Mesodermal cell (in vitro differentiated cells): ENCODE results near the gene KIRREL3.

Experiments used
- H3K27ac ChIP-seq: 2 replicates; pipeline ENCODE4 v1.7.0; 2013; ENCODE audit warnings: mild to moderate bottlenecking, low read depth, low read length, moderate library complexity; ENCODE audit not compliant: severe bottlenecking
- H3K36me3 ChIP-seq: 2 replicates; pipeline ENCODE4 v1.7.1; 2013; ENCODE audit warnings: mild to moderate bottlenecking, low read length, moderate library complexity; ENCODE audit not compliant: control insufficient read depth, insufficient read depth
- H3K4me1 ChIP-seq: one replicate; pipeline ENCODE4 v1.7.1; 2013; ENCODE audit warnings: mild to moderate bottlenecking, low read length; ENCODE audit not compliant: insufficient read depth, control insufficient read depth, poor library complexity, severe bottlenecking
- H3K4me3 ChIP-seq: 2 replicates; pipeline ENCODE4 v1.7.0; 2013; ENCODE audit warnings: low read length, control low read depth, mild to moderate bottlenecking; ENCODE audit not compliant: insufficient read depth, poor library complexity, severe bottlenecking; ENCODE audit errors: extremely low read depth
- H3K9me3 ChIP-seq: 2 replicates; pipeline ENCODE4 v1.7.1; 2013; ENCODE audit warnings: mild to moderate bottlenecking, low read length, moderate library complexity; ENCODE audit not compliant: control insufficient read depth
- WGBS, 2 experiments: methylation state at CpG; one replicate each; pipeline ENCODE4 v1.1.5; 2013; ENCODE audit warnings: missing lambda C conversion rate in 2 of 2; ENCODE audit not compliant: insufficient coverage in 2 of 2; 5-methylcytosine and 5-hydroxymethylcytosine counted together

Gene KIRREL3

DNA sequence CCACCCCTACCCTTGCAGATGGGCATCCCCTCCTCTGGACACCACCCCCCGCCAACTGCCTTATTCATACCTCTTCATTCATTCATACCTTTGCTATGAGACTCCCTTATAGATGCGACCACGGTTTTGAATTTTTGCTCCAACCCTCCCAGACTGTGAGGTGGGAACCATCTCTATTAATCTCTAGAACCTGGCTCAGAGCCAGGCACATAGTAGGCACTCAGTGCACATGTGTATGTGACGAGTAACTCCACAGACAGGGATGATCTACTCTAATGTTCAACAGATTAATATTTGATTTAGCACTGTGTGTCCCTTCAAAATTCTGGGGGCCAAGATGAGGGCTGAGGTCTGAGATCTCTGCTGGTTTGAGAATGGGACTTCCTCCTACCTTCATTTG is 424.7 kb downstream of the KIRREL3 start:
- Histone ChIP-seq H3K27ac (no peak overlapping the region), H3K4me3 (no peak overlapping the region), H3K36me3 (no peaks in the 10 kb centered on the region), H3K9me3 (no peaks in the 10 kb centered on the region), H3K4me1 (no peaks in the 10 kb centered on the region)
- 93 to 100% methylated on average over 3 of the region's 4 CpGs for WGBS, 2 experiments

DNA sequence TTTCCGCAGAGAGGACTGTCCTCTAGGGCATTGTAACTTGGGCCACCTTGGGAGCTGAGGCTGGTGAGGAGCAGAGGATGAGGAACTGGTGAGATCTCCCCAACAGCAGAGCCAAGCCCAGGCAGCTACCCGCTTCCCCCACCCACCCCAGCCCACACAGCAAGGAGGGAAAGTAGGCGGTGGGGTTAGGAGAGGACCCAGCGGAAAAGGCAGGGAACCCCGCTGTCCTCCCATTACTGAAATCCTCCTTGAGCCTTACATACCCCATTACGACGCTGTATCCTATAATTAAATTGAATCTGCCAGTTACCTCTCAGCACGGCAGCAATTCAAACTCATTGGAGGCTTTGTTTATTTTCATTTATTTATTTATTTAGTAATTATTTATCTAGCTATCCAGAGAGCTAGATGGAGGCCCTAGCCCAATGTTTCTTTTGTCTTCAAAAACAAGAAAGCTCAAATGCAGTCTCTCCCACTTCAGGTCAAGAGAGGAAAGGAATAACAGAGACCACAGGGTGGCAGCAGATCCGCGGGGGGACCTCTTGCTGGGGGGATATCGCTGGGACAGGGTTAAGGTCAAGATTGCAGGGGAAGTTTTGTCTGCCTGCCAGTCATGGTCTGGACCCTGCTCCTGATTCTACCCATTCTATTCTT is 427.1 kb downstream of the KIRREL3 start:
- Histone ChIP-seq H3K36me3 (no peaks in the 10 kb centered on the region), H3K4me3 (no peak overlapping the region), H3K4me1 (no peaks in the 10 kb centered on the region), H3K27ac (no peak overlapping the region), H3K9me3 (no peaks in the 10 kb centered on the region)
- WGBS, 2 experiments: no CpG with 5 or more reads among the region's 11 CpGs

DNA sequence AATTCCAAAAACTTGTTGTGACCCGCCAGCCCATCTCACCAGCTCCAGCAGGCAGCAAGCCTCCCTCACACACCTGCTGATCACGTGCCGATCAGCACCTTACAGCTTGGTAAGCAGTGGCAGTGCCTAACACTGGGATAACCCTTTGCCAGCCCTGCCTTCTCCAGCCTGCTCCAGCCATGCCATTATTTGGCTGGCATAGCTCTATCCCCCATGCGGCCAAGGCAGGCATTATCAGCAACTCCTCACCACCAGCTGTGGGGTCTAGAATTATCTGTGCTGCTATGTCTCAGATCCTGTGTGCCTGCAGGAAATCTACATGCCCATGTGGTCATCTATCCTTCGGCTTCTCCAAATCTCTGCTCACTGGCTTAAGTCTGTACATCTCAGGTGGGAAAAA is 430.1 kb downstream of the KIRREL3 start:
- WGBS, 2 experiments: 87 to 89% methylated on average over 2 to 5 of the region's 5 CpGs
- Histone ChIP-seq H3K27ac (no peak overlapping the region), H3K9me3 (no peaks in the 10 kb centered on the region), H3K4me1 (no peaks in the 10 kb centered on the region), H3K4me3 (no peak overlapping the region), H3K36me3 (no peaks in the 10 kb centered on the region)

DNA sequence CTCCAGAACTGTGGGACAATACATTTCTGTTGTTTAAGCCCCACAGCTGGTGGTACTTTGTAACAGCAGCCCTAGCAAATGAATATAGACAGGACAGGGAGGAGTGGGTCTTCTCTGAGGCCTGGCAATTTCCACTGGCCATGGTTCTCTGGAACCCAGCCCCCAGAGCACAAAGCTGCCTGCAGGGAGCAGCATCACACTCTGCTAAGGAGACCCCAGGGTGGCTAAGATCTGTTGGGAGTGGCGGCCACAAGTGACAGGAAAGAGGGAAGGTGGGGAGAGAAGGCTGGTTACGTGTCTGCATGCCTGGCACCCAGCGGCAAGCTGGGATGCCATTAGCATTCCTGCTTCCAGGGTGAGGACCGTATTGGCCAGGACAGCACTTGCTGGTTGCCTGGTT is 433.2 kb downstream of the KIRREL3 start:
- no peak overlapping the region for H3K27ac ChIP-seq
- H3K9me3 ChIP-seq: no peaks in the 10 kb centered on the region
- H3K36me3 ChIP-seq: no peaks in the 10 kb centered on the region
- H3K4me3 ChIP-seq: no peak overlapping the region
- 75 to 85% methylated on average over 2 of the region's 4 CpGs for WGBS, 2 experiments
- no peaks in the 10 kb centered on the region for H3K4me1 ChIP-seq

DNA sequence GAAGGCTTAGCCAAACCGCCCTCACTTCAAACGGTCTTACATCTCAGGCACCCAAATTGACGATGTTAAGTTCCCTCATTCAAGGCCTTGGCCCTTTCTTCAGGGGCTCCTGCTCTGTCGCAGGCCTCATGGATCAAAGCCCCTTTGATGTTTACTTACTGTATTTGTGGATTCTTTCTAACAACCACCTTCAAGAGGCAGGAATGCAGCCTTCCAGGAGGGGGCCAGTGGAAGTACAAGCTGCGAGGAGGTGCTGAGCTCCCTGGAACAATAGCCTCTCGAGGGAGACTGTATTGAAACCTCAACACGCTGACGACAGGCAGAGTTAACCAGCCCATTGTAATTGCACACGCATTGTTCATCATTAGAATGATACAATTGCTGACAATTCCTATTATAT is 436.0 kb downstream of the KIRREL3 start:
- WGBS, 2 experiments: 0 to 16% methylated on average over 1 to 5 of the region's 9 CpGs
- no peaks in the 10 kb centered on the region for H3K4me1 ChIP-seq
- H3K9me3 ChIP-seq: no peaks in the 10 kb centered on the region
- no peak overlapping the region for H3K27ac ChIP-seq
- no peaks in the 10 kb centered on the region for H3K36me3 ChIP-seq
- H3K4me3 ChIP-seq: no peak overlapping the region

DNA sequence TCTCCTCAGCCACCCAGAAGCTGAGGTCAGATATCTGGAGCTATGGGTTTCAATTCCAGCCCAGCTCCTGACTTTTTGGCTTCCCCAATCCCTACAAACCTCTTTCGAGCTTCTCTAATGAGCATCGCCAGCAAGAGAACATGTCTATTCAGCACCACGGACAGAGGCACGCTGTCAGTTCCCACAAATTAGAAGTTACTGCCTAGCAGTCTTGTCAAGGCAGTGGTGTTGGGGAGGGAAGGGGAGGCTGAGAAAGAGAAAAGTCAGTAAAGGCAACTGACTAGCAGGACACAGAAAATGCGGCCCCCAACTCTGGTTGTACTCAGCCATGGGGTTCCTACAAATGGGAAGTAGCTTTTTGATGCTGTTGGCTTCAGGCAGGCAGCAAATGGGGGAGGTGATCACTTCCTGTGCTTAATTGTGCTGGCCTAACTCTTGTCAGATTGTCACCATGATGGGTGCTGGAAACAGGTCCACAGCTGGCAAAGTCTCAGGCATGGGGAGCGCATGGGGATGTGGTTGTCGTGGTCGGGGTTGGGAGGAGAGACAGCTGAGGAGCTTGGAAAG is 439.2 kb downstream of the KIRREL3 start:
- no peak overlapping the region for H3K4me3 ChIP-seq
- H3K27ac ChIP-seq: no peak overlapping the region
- H3K36me3 ChIP-seq: no peaks in the 10 kb centered on the region
- no peaks in the 10 kb centered on the region for H3K9me3 ChIP-seq
- H3K4me1 ChIP-seq: no peaks in the 10 kb centered on the region
- WGBS, 2 experiments: 52 to 78% methylated on average over 3 to 5 of the region's 8 CpGs

DNA sequence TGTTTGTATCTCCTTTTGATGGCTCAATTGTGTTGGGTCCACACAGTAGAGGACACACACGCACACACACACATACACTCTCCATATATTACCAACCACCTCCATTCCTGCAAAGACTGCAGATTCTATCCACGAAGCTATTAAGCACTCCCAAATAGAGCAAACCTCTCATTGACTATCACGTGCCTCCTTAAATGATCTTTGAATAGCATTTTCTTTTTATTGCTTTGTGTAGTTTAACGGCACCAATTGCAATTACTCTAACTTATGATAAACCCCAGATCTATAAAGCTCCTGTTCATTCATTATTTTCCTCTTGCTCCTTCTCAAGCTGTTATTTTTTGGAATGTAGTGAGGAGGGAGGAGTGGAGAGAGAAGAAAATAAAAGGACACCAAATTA is 440.3 kb downstream of the KIRREL3 start:
- no peak overlapping the region for H3K27ac ChIP-seq
- no peaks in the 10 kb centered on the region for H3K4me1 ChIP-seq
- H3K9me3 ChIP-seq: no peaks in the 10 kb centered on the region
- 67 to 88% methylated on average over 2 to 3 of the region's 4 CpGs for WGBS, 2 experiments
- H3K36me3 ChIP-seq: no peaks in the 10 kb centered on the region
- no peak overlapping the region for H3K4me3 ChIP-seq

DNA sequence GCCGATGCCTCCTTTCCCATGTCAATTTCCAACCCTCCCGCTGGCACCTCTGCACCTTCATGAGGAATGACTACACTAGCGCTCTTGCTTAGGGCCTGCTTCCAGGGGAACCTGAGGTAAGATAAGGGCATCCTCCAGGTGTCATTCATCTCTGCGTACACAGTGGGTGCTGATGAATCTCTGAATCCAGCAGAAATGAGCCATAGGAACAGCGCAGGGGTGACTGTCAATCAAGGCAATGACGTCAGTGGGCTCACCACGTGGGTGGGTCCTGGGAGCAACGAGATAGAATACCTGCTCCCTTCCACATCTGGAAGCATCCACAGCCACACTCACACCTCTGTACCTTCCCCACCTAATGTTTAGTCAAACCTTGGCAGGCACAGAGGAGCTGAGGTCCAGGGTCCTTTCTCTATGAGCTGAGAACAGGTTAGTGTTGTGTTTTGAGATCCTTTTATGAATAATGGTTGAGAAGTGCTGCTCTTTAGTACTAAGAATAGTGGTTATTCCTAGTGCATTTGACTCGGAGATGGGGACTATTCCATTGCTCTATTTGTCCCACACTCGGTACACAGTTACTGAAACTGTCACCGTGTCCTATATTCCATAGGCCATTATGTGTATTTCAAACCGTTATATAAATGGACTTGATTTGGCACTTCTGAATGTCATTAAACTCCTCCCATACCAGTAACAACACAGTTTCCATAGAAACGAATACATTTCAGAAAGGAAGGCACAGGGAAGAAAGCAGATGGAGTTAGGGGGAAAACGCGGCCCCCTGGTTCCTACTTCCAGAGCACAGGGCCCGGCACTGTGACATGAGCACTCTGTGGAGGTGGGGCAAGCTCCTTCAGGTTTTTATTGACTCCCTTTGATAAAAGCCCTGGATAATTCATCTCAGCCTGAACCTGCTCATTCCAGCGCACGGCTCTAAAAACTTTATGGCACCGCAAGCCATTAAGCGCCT is 451.7 kb downstream of the KIRREL3 start:
- H3K4me1 ChIP-seq: no peaks in the 10 kb centered on the region
- no peak overlapping the region for H3K4me3 ChIP-seq
- H3K27ac ChIP-seq: no peak overlapping the region

DNA sequence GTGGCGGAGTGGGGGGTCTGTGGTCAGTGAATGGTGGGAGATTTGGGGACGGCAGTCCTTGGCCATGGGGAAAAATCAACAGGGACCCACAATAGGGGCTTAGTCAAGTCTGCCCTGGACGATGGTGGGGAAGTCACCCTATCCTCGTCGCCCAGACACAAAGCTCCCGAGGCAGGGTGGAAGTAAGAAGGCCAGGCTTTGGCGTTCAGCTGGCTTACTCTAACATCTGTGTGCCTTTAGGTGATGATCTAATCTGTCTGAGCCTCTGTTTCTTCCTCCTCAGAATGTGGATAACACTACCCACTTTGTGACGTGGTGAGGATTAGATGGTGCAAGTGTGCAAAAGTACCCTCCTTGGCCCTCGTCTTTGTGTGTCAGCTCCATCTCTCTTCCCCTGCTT is 452.9 kb downstream of the KIRREL3 start:
- Histone ChIP-seq H3K27ac (no peak overlapping the region), H3K4me1 (no peaks in the 10 kb centered on the region), H3K4me3 (no peak overlapping the region), H3K36me3 (no peaks in the 10 kb centered on the region), H3K9me3 (no peaks in the 10 kb centered on the region)
- WGBS, 2 experiments: 90 to 92% methylated on average over 7 of the region's 9 CpGs

More for the DNA sequence above, 451.7 kb downstream of the KIRREL3 start:
- WGBS, 2 experiments: 84 to 86% methylated on average over 13 to 17 of the region's 20 CpGs
- H3K9me3 ChIP-seq: no peaks in the 10 kb centered on the region
- no peaks in the 10 kb centered on the region for H3K36me3 ChIP-seq

DNA sequence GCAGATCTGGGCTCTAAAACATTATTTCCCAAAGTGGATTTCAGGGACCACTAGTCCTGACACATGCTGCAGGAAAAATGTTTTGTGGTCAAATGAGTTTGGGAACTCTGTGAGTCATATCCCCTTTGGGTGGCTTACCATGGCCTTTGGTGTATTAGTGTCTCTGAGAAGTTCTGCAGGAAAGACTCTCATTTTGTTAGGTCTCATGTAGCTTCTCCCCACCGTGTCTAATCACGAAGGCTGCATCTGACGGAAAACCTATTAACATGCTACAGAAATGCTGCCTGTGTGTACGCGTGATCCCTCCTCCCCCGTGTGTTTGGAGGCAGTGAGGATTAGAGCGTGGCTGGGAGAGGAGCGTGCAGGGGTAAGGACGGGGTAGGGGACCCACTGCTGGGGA is 453.4 kb downstream of the KIRREL3 start:
- Histone ChIP-seq H3K4me3 (no peak overlapping the region), H3K27ac (no peak overlapping the region), H3K9me3 (no peaks in the 10 kb centered on the region), H3K4me1 (no peaks in the 10 kb centered on the region), H3K36me3 (no peaks in the 10 kb centered on the region)
- WGBS, 2 experiments: 95 to 97% methylated on average over 6 to 9 of the region's 9 CpGs
